ENCODE measurements around the gene NCK1.
A peak's percentile ranks its signal among the peaks of the same experiment; 100 is the strongest.
"Not testable (repeated sequence)": the region's sequence is repeated elsewhere in the genome, so short reads cannot be mapped to it uniquely, and the experiment has no call there.

The NCK1 gene

DNA sequence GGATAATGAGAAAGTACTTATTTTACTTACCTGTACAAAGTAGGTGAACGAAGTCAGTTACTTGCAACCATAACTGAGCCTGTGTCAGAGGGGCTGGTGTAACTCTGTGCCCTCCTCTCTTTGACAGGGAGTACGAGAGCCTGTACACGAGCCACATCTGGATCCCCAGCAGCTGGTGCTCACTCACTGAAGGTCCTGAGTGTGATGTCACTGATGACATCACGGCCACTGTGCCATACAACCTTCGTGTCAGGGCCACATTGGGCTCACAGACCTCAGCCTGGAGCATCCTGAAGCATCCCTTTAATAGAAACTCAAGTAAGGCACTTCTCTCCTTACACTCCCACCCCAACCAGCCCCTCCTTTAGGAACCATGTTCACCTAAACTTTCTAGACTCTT is 120.0 kb downstream of the NCK1 start:
- Histone ChIP-seq H3K4me1 (ENCODE audit: control extremely low read depth in 1 of 4, control insufficient read depth in 4 of 4, insufficient read depth in 4 of 4, low read length in 3 of 4) (no peaks in the 10 kb centered on the region), H3K27ac (ENCODE audit: insufficient read depth in 1 of 2, low read depth in 1 of 2, low read length in 2 of 2, poor library complexity in 1 of 2, severe bottlenecking in 2 of 2) (no peak overlapping the region), H3K36me3 (ENCODE audit: control insufficient read depth in 4 of 4, insufficient read depth in 4 of 4, low read length in 3 of 4) (no peaks in the 10 kb centered on the region), H3K27me3 (replicated peaks in 2 of 5; ENCODE audit: control insufficient read depth in 4 of 5, insufficient read depth in 5 of 5, low read length in 4 of 5) (no peaks in the 10 kb centered on the region), H3K9me3 (ENCODE audit: control extremely low read depth in 1 of 5, control insufficient read depth in 4 of 5, insufficient read depth in 2 of 5, low read depth in 1 of 5, low read length in 4 of 5) (no peaks in the 10 kb centered on the region), H3K4me3 (ENCODE audit: control insufficient read depth in 1 of 7, extremely low read depth in 1 of 7, insufficient read depth in 4 of 7, low read depth in 2 of 7, low read length in 6 of 7) (no peak overlapping the region)
- ChIA-PET CTCF (no interaction called here), POLR2A (no interaction called here)
- no peak for DNase-seq
- 93% methylated on average over 3 of the region's 5 CpGs for WGBS (ENCODE audit: insufficient coverage)

DNA sequence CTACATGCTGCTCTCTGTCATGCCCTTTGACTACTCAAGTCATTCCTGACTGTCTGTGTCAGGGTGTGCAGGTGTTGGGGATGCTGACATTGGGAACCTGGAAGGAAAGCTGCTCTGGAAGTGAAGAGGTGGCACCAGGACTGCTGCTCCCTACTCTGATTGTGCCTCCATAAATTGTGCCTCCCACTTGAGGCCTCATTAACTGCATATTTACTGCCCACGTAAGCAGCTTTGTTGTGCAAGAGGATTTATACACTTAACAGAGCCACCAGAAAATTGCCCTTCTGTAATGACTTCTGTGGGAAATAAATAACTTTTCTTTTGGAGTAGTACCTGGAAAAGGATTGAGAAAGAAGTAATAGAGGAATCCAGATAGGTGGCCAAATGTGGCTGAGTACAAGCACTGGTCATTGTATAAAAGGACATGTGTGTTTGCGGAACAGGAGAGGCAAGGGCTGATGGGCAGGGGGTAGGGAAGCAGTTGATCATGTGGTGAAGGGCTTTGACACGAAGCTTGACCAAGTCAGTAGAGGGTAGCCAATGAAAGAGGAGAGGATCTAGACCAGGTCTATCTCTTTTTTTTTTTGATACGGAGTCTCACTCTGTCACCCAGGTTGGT is 120.6 kb downstream of the NCK1 start:
- H3K4me3 ChIP-seq (ENCODE audit: control insufficient read depth in 1 of 7, extremely low read depth in 1 of 7, insufficient read depth in 4 of 7, low read depth in 2 of 7, low read length in 6 of 7): no peak overlapping the region
- 100% methylated on average over 2 of the region's 4 CpGs for WGBS (ENCODE audit: insufficient coverage)
- H3K9me3 ChIP-seq (ENCODE audit: control extremely low read depth in 1 of 5, control insufficient read depth in 4 of 5, insufficient read depth in 2 of 5, low read depth in 1 of 5, low read length in 4 of 5): no peaks in the 10 kb centered on the region
- ChIA-PET CTCF (no interaction called here), POLR2A (no interaction called here)
- no peak for DNase-seq
- H3K27ac ChIP-seq (ENCODE audit: insufficient read depth in 1 of 2, low read depth in 1 of 2, low read length in 2 of 2, poor library complexity in 1 of 2, severe bottlenecking in 2 of 2): no peak overlapping the region
- no peaks in the 10 kb centered on the region for H3K4me1 ChIP-seq (ENCODE audit: control extremely low read depth in 1 of 4, control insufficient read depth in 4 of 4, insufficient read depth in 4 of 4, low read length in 3 of 4)
- H3K27me3 ChIP-seq (replicated peaks in 2 of 5; ENCODE audit: control insufficient read depth in 4 of 5, insufficient read depth in 5 of 5, low read length in 4 of 5): no peaks in the 10 kb centered on the region
- no peaks in the 10 kb centered on the region for H3K36me3 ChIP-seq (ENCODE audit: control insufficient read depth in 4 of 4, insufficient read depth in 4 of 4, low read length in 3 of 4)

DNA sequence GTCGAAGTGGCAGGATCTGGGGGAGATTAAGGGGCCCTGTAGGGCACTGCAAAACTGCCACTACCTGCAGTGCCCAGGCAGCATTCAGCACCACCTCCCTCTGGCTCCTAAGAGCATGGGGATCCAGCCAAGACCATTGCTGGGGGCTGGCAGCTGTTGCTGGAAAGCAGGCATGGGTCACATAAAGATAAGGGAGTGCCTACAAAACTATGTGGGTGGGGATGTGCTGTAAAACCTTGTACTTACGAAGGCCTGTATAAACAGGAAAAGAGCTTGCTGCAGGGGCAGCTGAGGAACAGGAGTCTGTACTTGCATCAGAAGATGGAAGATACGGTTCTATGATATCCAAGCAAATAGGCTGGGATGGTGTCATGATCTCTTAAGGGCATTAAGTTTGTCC is 122.8 kb downstream of the NCK1 start:
- ChIA-PET POLR2A (no interaction called here), CTCF (no interaction called here)
- Histone ChIP-seq H3K4me1 (ENCODE audit: control extremely low read depth in 1 of 4, control insufficient read depth in 4 of 4, insufficient read depth in 4 of 4, low read length in 3 of 4) (no peaks in the 10 kb centered on the region), H3K27ac (ENCODE audit: insufficient read depth in 1 of 2, low read depth in 1 of 2, low read length in 2 of 2, poor library complexity in 1 of 2, severe bottlenecking in 2 of 2) (no peak overlapping the region), H3K9me3 (ENCODE audit: control extremely low read depth in 1 of 5, control insufficient read depth in 4 of 5, insufficient read depth in 2 of 5, low read depth in 1 of 5, low read length in 4 of 5) (no peaks in the 10 kb centered on the region), H3K36me3 (ENCODE audit: control insufficient read depth in 4 of 4, insufficient read depth in 4 of 4, low read length in 3 of 4) (no peaks in the 10 kb centered on the region), H3K27me3 (replicated peaks in 2 of 5; ENCODE audit: control insufficient read depth in 4 of 5, insufficient read depth in 5 of 5, low read length in 4 of 5) (no peaks in the 10 kb centered on the region), H3K4me3 (ENCODE audit: control insufficient read depth in 1 of 7, extremely low read depth in 1 of 7, insufficient read depth in 4 of 7, low read depth in 2 of 7, low read length in 6 of 7) (no peak overlapping the region)
- DNase-seq: peak in 1 of 3 donors; percentile 13
- 97% methylated on average over 3 of the region's 3 CpGs for WGBS (ENCODE audit: insufficient coverage)

DNA sequence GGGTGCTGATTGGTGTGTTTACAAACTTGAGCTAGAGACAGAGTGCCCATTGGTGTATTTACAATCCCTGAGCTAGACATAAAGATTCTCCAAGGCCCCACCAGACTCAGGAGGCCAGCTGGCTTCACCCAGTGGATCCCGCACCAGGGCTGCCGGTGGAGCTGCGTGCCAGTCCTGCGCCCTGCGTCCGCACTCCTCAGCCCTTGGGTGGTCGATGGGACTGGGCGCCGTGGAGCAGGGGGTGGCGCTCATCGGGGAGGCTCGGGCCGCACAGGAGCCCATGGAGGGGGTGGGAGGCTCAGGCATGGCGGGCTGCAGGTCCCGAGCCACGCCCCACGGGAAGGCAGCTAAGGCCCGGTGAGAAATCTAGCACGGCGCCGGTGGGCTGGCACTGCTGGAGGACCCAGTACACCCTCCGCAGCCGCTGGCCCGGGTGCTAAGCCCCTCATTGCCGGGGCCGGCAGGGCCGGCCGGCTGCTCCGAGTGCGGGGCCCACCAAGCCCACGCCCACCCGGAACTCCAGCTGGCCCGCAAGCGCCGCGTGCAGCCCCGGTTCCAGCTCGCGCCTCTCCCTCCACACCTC is 125.5 kb downstream of the NCK1 start:
- H3K36me3 ChIP-seq (ENCODE audit: control insufficient read depth in 4 of 4, insufficient read depth in 4 of 4, low read length in 3 of 4); H3K27ac ChIP-seq (ENCODE audit: insufficient read depth in 1 of 2, low read depth in 1 of 2, low read length in 2 of 2, poor library complexity in 1 of 2, severe bottlenecking in 2 of 2); H3K9me3 ChIP-seq (ENCODE audit: control extremely low read depth in 1 of 5, control insufficient read depth in 4 of 5, insufficient read depth in 2 of 5, low read depth in 1 of 5, low read length in 4 of 5); H3K4me1 ChIP-seq (ENCODE audit: control extremely low read depth in 1 of 4, control insufficient read depth in 4 of 4, insufficient read depth in 4 of 4, low read length in 3 of 4); DNase-seq; POLR2A ChIA-PET; H3K4me3 ChIP-seq (ENCODE audit: control insufficient read depth in 1 of 7, extremely low read depth in 1 of 7, insufficient read depth in 4 of 7, low read depth in 2 of 7, low read length in 6 of 7); H3K27me3 ChIP-seq (replicated peaks in 2 of 5; ENCODE audit: control insufficient read depth in 4 of 5, insufficient read depth in 5 of 5, low read length in 4 of 5): not testable (repeated sequence)
- WGBS (ENCODE audit: insufficient coverage): over 99% methylated on average over 21 of the region's 39 CpGs
- CTCF ChIA-PET: interaction anchor here (1.1 kb wide), 1 partner anchor 78 kb away, joined by 3 read pairs; no protein-coding TSS in a partner anchor

DNA sequence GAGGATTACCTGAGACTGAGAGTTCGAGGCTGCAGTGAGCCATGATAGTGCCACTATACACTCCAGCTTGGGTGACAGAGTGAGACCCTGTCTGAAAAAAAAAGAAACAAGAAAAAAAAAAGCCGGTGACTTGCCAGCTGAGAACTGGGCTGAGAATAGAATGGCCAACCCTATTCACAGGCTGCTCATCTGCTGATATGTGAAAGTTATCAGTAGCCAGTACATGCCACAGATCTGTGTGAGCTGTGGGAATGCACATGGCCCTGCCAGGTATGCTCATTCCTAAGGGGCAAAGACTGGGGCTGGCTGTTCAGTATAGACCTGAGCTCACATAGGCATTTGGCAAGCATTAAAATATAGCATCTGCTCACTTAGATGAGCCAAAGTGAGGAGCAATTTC is 126.6 kb downstream of the NCK1 start:
- ChIA-PET POLR2A (no interaction called here), CTCF (interaction anchor here (1.3 kb wide), 1 partner anchor 26 kb away, joined by 3 read pairs; no protein-coding TSS in a partner anchor)
- no peaks in the 10 kb centered on the region for H3K27me3 ChIP-seq (replicated peaks in 2 of 5; ENCODE audit: control insufficient read depth in 4 of 5, insufficient read depth in 5 of 5, low read length in 4 of 5)
- no peak for DNase-seq
- WGBS (ENCODE audit: insufficient coverage): 93% methylated on average over 2 of the region's 2 CpGs
- no peaks in the 10 kb centered on the region for H3K9me3 ChIP-seq (ENCODE audit: control extremely low read depth in 1 of 5, control insufficient read depth in 4 of 5, insufficient read depth in 2 of 5, low read depth in 1 of 5, low read length in 4 of 5)
- no peaks in the 10 kb centered on the region for H3K36me3 ChIP-seq (ENCODE audit: control insufficient read depth in 4 of 4, insufficient read depth in 4 of 4, low read length in 3 of 4)
- H3K27ac ChIP-seq (ENCODE audit: insufficient read depth in 1 of 2, low read depth in 1 of 2, low read length in 2 of 2, poor library complexity in 1 of 2, severe bottlenecking in 2 of 2): no peak overlapping the region
- no peaks in the 10 kb centered on the region for H3K4me1 ChIP-seq (ENCODE audit: control extremely low read depth in 1 of 4, control insufficient read depth in 4 of 4, insufficient read depth in 4 of 4, low read length in 3 of 4)
- no peak overlapping the region for H3K4me3 ChIP-seq (ENCODE audit: control insufficient read depth in 1 of 7, extremely low read depth in 1 of 7, insufficient read depth in 4 of 7, low read depth in 2 of 7, low read length in 6 of 7)

DNA sequence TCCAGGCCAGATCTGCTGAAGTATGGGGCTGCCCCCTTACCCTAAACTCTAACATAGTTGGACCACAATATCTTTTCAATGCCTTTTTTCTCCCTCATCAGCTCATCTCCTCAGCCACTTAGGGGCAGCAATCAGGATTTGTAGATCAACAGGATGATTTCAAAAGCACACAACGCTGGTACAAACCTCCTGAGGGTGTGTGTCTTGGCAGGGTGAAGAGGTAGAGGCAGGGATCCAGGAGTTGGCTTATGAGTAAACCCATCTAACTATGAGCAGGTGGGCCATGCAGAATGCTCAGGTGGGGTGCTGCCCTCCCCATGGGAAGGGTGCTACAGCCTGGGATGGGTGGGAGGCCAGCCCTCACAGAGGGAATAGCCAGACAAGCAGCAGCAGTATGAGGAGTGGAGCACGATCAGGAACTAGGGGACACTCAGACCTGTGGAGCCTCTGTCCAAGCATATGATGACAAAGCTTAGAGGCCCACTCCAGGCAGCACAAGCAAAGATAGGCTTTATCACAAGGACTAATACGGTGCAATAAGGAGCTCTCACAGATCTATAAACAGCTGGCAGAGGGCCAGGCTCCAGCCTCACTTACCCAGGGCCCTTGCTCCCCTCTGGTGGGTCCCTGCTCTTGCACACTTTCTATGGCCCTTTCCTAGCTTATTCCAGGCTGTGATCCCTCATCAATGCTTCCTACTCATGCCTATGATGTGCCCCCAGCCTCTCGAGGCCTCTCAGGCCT is 127.9 kb downstream of the NCK1 start:
- 96% methylated on average over 4 of the region's 4 CpGs for WGBS (ENCODE audit: insufficient coverage)
- CTCF ChIA-PET: interaction anchor here (0.8 to 1.3 kb wide), 2 partner anchors 13 to 25 kb away, joined by 3 to 4 read pairs; no protein-coding TSS in a partner anchor
- no peaks in the 10 kb centered on the region for H3K27me3 ChIP-seq (replicated peaks in 2 of 5; ENCODE audit: control insufficient read depth in 4 of 5, insufficient read depth in 5 of 5, low read length in 4 of 5)
- no peak overlapping the region for H3K4me3 ChIP-seq (ENCODE audit: control insufficient read depth in 1 of 7, extremely low read depth in 1 of 7, insufficient read depth in 4 of 7, low read depth in 2 of 7, low read length in 6 of 7)
- no peak overlapping the region for H3K27ac ChIP-seq (ENCODE audit: insufficient read depth in 1 of 2, low read depth in 1 of 2, low read length in 2 of 2, poor library complexity in 1 of 2, severe bottlenecking in 2 of 2)
- no peak for DNase-seq
- no peaks in the 10 kb centered on the region for H3K36me3 ChIP-seq (ENCODE audit: control insufficient read depth in 4 of 4, insufficient read depth in 4 of 4, low read length in 3 of 4)
- H3K9me3 ChIP-seq (ENCODE audit: control extremely low read depth in 1 of 5, control insufficient read depth in 4 of 5, insufficient read depth in 2 of 5, low read depth in 1 of 5, low read length in 4 of 5): no peaks in the 10 kb centered on the region
- H3K4me1 ChIP-seq (ENCODE audit: control extremely low read depth in 1 of 4, control insufficient read depth in 4 of 4, insufficient read depth in 4 of 4, low read length in 3 of 4): peaks cover 0 to 7% (median 4%) of the 10 kb centered on the region in 4 experiments
- POLR2A ChIA-PET: no interaction called here

DNA sequence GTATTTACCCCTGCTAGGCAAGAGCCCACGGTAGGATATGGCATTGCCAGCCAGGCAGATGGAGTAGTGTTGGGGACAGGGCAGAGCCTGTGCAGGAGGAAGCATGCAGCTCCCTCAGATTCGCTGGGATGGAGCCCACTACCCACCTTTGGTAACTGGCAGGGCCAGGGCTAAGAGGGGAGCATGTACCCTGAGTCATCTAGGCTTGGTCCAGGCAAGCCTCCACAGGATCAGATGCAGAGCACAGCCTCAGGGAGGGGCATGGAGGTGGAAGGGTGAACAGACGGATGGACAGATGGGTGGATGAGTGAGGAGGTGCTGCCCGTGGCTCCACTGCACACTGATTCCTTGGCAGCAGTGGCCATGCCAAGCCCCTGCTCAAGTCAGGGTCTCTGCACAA is 128.8 kb downstream of the NCK1 start:
- CTCF ChIA-PET: interaction anchor here (0.8 kb wide), 1 partner anchor 14 kb away, joined by 4 read pairs; no protein-coding TSS in a partner anchor
- 98% methylated on average over 4 of the region's 4 CpGs for WGBS (ENCODE audit: insufficient coverage)
- POLR2A ChIA-PET: no interaction called here
- peaks cover 0 to 15% (median 12%) of the 10 kb centered on the region in 4 experiments for H3K4me1 ChIP-seq (ENCODE audit: control extremely low read depth in 1 of 4, control insufficient read depth in 4 of 4, insufficient read depth in 4 of 4, low read length in 3 of 4)
- no peaks in the 10 kb centered on the region for H3K9me3 ChIP-seq (ENCODE audit: control extremely low read depth in 1 of 5, control insufficient read depth in 4 of 5, insufficient read depth in 2 of 5, low read depth in 1 of 5, low read length in 4 of 5)
- H3K36me3 ChIP-seq (ENCODE audit: control insufficient read depth in 4 of 4, insufficient read depth in 4 of 4, low read length in 3 of 4): no peaks in the 10 kb centered on the region
- no peak overlapping the region for H3K27ac ChIP-seq (ENCODE audit: insufficient read depth in 1 of 2, low read depth in 1 of 2, low read length in 2 of 2, poor library complexity in 1 of 2, severe bottlenecking in 2 of 2)
- no peak overlapping the region for H3K4me3 ChIP-seq (ENCODE audit: control insufficient read depth in 1 of 7, extremely low read depth in 1 of 7, insufficient read depth in 4 of 7, low read depth in 2 of 7, low read length in 6 of 7)
- no peaks in the 10 kb centered on the region for H3K27me3 ChIP-seq (replicated peaks in 2 of 5; ENCODE audit: control insufficient read depth in 4 of 5, insufficient read depth in 5 of 5, low read length in 4 of 5)
- DNase-seq: no peak

Data from common myeloid progenitor, CD34-positive (primary cell).